ENCODE measurements around the gene MIGA2. TPM values are rescaled to one million over a fixed set of nuclear protein-coding genes. Genes with fewer than 3 reads are reported as not detected.
A peak's percentile ranks its signal among the peaks of the same experiment; 100 is the strongest.

MIGA2 gene
- total RNA-seq, 4 donors from 2014 or later, result 27.5 to 49.3 (median 29.8) TPM

DNA sequence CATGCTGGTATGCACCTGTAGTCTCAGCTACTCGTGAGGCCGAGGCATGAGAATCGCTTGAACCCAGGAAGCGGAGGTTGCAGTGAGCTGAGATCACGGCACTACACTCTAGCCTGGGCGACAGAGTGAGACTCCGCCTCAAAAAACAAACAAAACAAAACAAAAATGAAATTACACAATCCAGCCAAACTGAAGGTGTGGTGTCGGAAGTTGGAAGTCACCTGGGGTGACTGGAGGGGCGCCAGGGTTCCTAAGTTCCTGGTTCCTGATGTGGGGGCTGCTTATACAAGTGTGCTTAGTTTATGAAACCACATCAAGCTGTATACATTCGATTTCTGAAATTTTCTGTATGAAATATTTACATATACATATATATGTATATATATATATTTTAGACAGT, 40.8 kb downstream of the MIGA2 start:
- Histone ChIP-seq H3K27ac (peak overlapping the region in 3 of 4 donors; percentile 38 to 57 (median 52)), H3K27me3 (no peaks in the 10 kb centered on the region), H3K36me3 (no peaks in the 10 kb centered on the region), H3K4me1 (peaks cover 8 to 31% (median 12%) of the 10 kb centered on the region in 3 donors), H3K4me3 (no peak overlapping the region), H3K9me3 (no peaks in the 10 kb centered on the region)
- TF ChIP-seq, protein P1, sequence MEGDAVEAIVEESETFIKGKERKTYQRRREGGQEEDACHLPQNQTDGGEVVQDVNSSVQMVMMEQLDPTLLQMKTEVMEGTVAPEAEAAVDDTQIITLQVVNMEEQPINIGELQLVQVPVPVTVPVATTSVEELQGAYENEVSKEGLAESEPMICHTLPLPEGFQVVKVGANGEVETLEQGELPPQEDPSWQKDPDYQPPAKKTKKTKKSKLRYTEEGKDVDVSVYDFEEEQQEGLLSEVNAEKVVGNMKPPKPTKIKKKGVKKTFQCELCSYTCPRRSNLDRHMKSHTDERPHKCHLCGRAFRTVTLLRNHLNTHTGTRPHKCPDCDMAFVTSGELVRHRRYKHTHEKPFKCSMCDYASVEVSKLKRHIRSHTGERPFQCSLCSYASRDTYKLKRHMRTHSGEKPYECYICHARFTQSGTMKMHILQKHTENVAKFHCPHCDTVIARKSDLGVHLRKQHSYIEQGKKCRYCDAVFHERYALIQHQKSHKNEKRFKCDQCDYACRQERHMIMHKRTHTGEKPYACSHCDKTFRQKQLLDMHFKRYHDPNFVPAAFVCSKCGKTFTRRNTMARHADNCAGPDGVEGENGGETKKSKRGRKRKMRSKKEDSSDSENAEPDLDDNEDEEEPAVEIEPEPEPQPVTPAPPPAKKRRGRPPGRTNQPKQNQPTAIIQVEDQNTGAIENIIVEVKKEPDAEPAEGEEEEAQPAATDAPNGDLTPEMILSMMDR (IDR thresholded peaks at IDR 0.05), result no peak
- TF ChIP-seq POLR2A (IDR thresholded peaks at IDR 0.05), result no peak
- intact Hi-C loops (cut with DNase I), result no loop called here
- DNase-seq, result no peak
- 30 to 65% methylated on average over 10 of the region's 10 CpGs for whole genome bisulfite sequencing, 2 donors

DNA sequence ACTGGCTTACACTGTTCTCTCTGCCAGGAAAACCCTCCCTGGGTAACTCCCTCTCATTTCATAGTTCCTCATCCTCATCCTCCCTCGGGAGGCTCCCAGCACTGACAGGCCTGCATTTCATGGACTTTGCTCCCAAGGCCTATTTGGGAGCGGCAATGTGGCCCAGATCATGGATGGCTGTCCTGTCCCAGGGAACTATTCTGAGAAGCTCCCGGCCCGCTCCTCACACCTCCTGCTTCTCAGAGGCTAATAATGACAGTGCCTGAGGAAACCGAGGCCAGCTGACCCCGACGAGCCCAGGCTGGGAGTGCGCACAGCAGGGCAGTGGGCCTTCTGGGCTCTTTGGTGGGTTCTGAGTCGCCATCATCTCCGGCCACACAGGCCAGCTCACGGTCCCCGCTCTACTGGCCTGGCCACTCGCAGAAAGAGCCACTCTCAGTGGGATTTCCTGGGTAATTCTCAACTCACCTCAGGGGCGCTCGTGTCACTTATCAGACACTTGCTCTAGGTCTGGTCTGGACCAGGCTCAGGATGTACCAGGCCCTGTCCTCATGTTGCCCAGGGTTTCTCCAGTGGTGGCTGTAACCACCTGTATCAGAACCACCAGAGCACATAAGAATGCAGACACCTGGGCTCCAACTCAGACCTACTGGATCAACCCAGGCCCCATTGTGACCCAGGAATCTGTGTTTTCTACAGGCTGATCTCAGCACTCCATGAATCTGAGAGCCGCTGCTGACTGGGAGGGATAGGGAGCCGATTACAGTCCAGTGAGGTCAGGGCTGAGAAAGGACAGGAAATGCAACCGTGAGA, 42.5 kb downstream of the MIGA2 start:
- Histone ChIP-seq H3K27me3 (no peaks in the 10 kb centered on the region), H3K9me3 (no peaks in the 10 kb centered on the region), H3K4me3 (no peak overlapping the region), H3K36me3 (peaks cover 0 to 1% (median 0%) of the 10 kb centered on the region in 3 donors), H3K27ac (peak overlapping the region in 1 of 4 donors; percentile 1), H3K4me1 (peaks cover 13 to 48% (median 15%) of the 10 kb centered on the region in 3 donors)
- 74 to 84% methylated on average over 7 of the region's 18 CpGs for WGBS, 2 donors
- TF ChIP-seq, protein P1 (IDR thresholded peaks at IDR 0.05), result no peak
- no peak for TF ChIP-seq POLR2A (IDR thresholded peaks at IDR 0.05)
- DNase-seq, result no peak
- intact Hi-C loops (cut with DNase I), result no loop called here

DNA sequence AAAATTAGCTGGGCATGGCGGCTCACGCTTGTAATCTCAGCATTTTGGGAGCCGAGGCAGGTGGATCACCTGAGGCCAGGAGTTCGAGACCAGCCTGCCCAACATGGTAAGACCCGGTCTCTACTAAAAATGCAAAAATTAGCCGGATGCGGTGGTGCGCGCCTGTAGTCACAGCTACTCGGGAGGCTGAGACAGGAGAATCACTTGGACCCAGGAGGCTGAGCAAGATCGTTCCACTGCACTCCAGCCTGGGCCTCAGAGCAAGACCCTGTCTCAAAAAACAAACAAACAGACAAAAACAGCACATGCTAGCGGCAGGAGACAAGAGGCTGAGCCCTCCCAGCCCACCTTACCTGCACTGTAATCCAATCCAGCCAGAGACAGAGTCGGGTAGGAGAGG, 43.4 kb downstream of the MIGA2 start:
- Histone ChIP-seq H3K9me3 (no peaks in the 10 kb centered on the region), H3K27ac (peak overlapping the region in 3 of 4 donors; percentile 79 to 93 (median 90)), H3K4me1 (peaks cover 13 to 49% (median 15%) of the 10 kb centered on the region in 3 donors), H3K36me3 (peaks cover 0 to 11% (median 0%) of the 10 kb centered on the region in 3 donors), H3K27me3 (no peaks in the 10 kb centered on the region), H3K4me3 (peak overlapping the region; percentile 68 to 98 (median 76))
- TF ChIP-seq, protein P1 (IDR thresholded peaks at IDR 0.05), result no peak
- no peak for TF ChIP-seq POLR2A (IDR thresholded peaks at IDR 0.05)
- WGBS, 2 donors, result 81 to 88% methylated on average over 11 to 12 of the region's 13 CpGs
- DNase-seq, result no peak
- intact Hi-C loops (cut with DNase I), result no loop called here

DNA sequence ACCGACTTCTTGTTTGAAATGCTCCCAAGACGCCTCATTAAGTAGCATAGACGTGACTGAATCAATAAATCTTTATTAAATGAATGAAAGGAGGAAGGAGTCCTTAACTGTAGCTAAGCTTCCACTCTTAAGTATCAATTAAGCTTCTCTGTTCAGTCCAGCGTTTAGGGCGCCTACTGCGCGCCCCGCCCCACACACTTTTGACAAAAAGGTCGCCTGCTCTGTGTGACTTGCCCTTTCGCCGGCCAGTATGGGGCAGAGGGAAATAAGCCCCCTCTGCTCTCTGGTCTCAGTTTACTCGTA, 43.8 kb downstream of the MIGA2 start:
- Histone ChIP-seq H3K4me1 (peaks cover 13 to 49% (median 15%) of the 10 kb centered on the region in 3 donors), H3K27me3 (no peaks in the 10 kb centered on the region), H3K4me3 (peak overlapping the region; percentile 68 to 98 (median 76)), H3K27ac (peak overlapping the region; percentile 78 to 93 (median 84)), H3K9me3 (no peaks in the 10 kb centered on the region), H3K36me3 (peaks cover 3 to 15% (median 3%) of the 10 kb centered on the region in 3 donors)
- DNase-seq, result no peak
- intact Hi-C loops (cut with DNase I), result no loop called here
- 6 to 13% methylated on average over 4 to 9 of the region's 12 CpGs for WGBS, 2 donors
- TF ChIP-seq POLR2A (IDR thresholded peaks at IDR 0.05), result no peak

DNA sequence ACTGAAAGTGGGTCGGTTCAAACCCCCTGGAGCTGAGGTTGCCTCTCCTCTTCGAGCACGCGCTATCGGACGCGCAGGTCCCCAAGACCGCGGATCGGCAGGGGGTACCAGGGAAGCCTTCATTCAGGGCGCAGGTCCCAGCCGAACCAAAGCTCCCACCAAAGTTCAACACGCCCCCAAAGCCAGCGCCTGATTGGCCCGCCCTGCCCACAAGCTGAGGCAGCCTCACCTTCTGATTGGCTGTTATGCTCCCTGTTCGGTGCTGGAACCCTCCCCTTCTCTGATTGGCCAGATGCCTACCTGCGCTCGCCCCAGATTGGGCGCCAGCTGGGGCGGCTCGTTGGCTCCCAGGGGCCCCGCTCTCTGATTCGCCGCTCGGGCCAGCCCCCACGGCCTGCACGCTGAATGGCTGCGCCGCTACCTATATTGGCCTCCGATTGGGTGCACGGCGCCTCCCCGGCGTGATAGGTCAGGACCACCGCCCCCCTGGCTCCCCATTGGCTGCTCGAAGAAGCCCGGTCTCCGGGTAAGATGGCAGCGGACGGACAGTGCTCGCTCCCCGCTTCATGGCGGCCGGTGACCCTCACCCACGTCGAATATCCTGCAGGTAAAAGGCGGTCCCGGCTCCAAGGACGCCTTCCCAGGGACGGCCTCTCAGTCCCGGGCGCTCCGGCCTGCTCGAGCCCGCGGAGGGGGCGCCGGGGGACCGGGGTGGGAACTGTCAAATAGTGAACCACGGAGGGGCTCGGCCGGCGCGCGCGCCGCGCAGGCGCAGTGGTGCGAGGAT, 44.4 kb downstream of the MIGA2 start, which contains the start of gene DOLPP1:
Gene DOLPP1, plus strand, starts transcription at position 511 of the 787 bp plus-strand sequence. Its CDS starts 21 bp downstream, at position 532.
- intact Hi-C loops (cut with DNase I), result no loop called here
- H3K27ac ChIP-seq, result peak within 1 kb of the TSS; percentile 87 to 93 (median 89)
- 0% methylated on average over 5 to 10 of the region's 70 CpGs for WGBS, 2 donors
- no peaks in the 10 kb centered on the region for H3K9me3 ChIP-seq
- peaks cover 6 to 20% (median 9%) of the 10 kb centered on the region in 3 donors for H3K36me3 ChIP-seq
- H3K4me3 ChIP-seq, result peak within 1 kb of the TSS; percentile 68 to 98 (median 76)
- peaks cover 13 to 49% (median 15%) of the 10 kb centered on the region in 3 donors for H3K4me1 ChIP-seq
- TF ChIP-seq POLR2A (IDR thresholded peaks at IDR 0.05), result peak in 3 of 4 donors; percentile 51 to 77 (median 61)
- TF ChIP-seq, protein P1 (IDR thresholded peaks at IDR 0.05), result peak in 3 of 6 experiments; percentile 8 to 10 (median 9)
- peak; percentile 98 for DNase-seq
- no peaks in the 10 kb centered on the region for H3K27me3 ChIP-seq

All from esophagus squamous epithelium (tissue), 5 donors.